Measurements from ENCODE around the gene TBC1D1. TPM values are rescaled to one million over a fixed set of nuclear protein-coding genes. Genes with fewer than 3 reads are reported as not detected.

The TBC1D1 gene
- total RNA-seq, 2 donors from 2014 or later = 49.8 to 129 TPM

- no peaks in the 10 kb centered on the region for H3K4me1 ChIP-seq (replicated peaks)
- no peak overlapping the region for H3K4me3 ChIP-seq
- TF ChIP-seq POLR2AphosphoS5 (IDR thresholded peaks at IDR 0.05) (no peak), POLR2A (IDR thresholded peaks at IDR 0.05) (no peak), CTCF (IDR thresholded peaks at IDR 0.05) (no peak)
- H3K27ac ChIP-seq = no peak overlapping the region
- no peaks in the 10 kb centered on the region for H3K27me3 ChIP-seq (replicated peaks; ENCODE audit: insufficient read depth)
- intact Hi-C loops (cut with DNase I) = no loop called here
- WGBS = 93% methylated on average over 4 of the region's 4 CpGs
- H3K9me3 ChIP-seq = no peaks in the 10 kb centered on the region
- H3K36me3 ChIP-seq = no peaks in the 10 kb centered on the region
- no peak for DNase-seq (ENCODE audit: low spot score)
These were observed 66.1 kb downstream of the TBC1D1 start for GRCh38 chr4:37956941-37957340.

GRCh38 chr4:37958932-37959331 is 68.0 kb downstream of the TBC1D1 start:
- WGBS = 90% methylated on average over 6 of the region's 6 CpGs
- TF ChIP-seq POLR2AphosphoS5 (IDR thresholded peaks at IDR 0.05) (no peak), POLR2A (IDR thresholded peaks at IDR 0.05) (no peak), CTCF (IDR thresholded peaks at IDR 0.05) (no peak)
- Histone ChIP-seq H3K4me3 (no peak overlapping the region), H3K27me3 (replicated peaks; ENCODE audit: insufficient read depth) (no peaks in the 10 kb centered on the region), H3K36me3 (no peaks in the 10 kb centered on the region), H3K27ac (no peak overlapping the region), H3K4me1 (replicated peaks) (no peaks in the 10 kb centered on the region), H3K9me3 (no peaks in the 10 kb centered on the region)
- no peak for DNase-seq (ENCODE audit: low spot score)
- intact Hi-C loops (cut with DNase I) = no loop called here

GRCh38 chr4:37960098-37960497 is 69.2 kb downstream of the TBC1D1 start, which contains the start of gene PTTG2:
Gene PTTG2 (plus strand): TSS chr4:37960398. CDS start chr4:37960435, 37 bp downstream.
- TF ChIP-seq CTCF (IDR thresholded peaks at IDR 0.05) (no peak), POLR2AphosphoS5 (IDR thresholded peaks at IDR 0.05) (no peak), POLR2A (IDR thresholded peaks at IDR 0.05) (no peak)
- H3K9me3 ChIP-seq = no peaks in the 10 kb centered on the region
- no peak within 1 kb of the TSS for H3K4me3 ChIP-seq
- no peak for DNase-seq (ENCODE audit: low spot score)
- no peak within 1 kb of the TSS for H3K27ac ChIP-seq
- H3K36me3 ChIP-seq = no peaks in the 10 kb centered on the region
- no peaks in the 10 kb centered on the region for H3K27me3 ChIP-seq (replicated peaks; ENCODE audit: insufficient read depth)
- WGBS = 86% methylated on average over 5 of the region's 5 CpGs
- intact Hi-C loops (cut with DNase I) = no loop called here
- no peaks in the 10 kb centered on the region for H3K4me1 ChIP-seq (replicated peaks)

- intact Hi-C loops (cut with DNase I) = no loop called here
- TF ChIP-seq POLR2A (IDR thresholded peaks at IDR 0.05) (no peak), CTCF (IDR thresholded peaks at IDR 0.05) (no peak), POLR2AphosphoS5 (IDR thresholded peaks at IDR 0.05) (no peak)
- Histone ChIP-seq H3K27me3 (replicated peaks; ENCODE audit: insufficient read depth) (no peaks in the 10 kb centered on the region), H3K27ac (no peak overlapping the region), H3K4me1 (replicated peaks) (no peaks in the 10 kb centered on the region), H3K4me3 (no peak overlapping the region), H3K36me3 (no peaks in the 10 kb centered on the region), H3K9me3 (no peaks in the 10 kb centered on the region)
- 68% methylated on average over 5 of the region's 5 CpGs for WGBS
- DNase-seq (ENCODE audit: low spot score) = no peak
These were observed 70.0 kb downstream of the TBC1D1 start for GRCh38 chr4:37960679-37961450.

Data from prostate gland (tissue), 2 donors.